Endothelial cell of umbilical vein (primary cell): ENCODE measurements around the gene RIMBP2. TPM values are rescaled to one million over a fixed set of nuclear protein-coding genes. Genes with fewer than 3 reads are reported as not detected.

Experiments used
- BruUV-seq: library from RNA; stranded (reverse); fragments of 400-500 nt; replicated peaks from 2 replicates; lab custom pipeline; 2021; lab: Mats Ljungman, UMichigan
- CTCF ChIA-PET: fragments of 300-600, 350-600 bp; sonication (Branson Sonifier 250); formaldehyde crosslinking; loops from one replicate; lab custom pipeline; 2021; ENCODE audit warnings: antibody characterized with exemption, inconsistent platforms; lab: Charles Lee
- POLR2A ChIA-PET: fragments of 300-600, 350-600 bp; sonication (Branson Sonifier 250); formaldehyde crosslinking; loops from one replicate; lab custom pipeline; 2021; ENCODE audit warnings: antibody characterized with exemption, inconsistent platforms; lab: Charles Lee
- DNase-seq: peaks from one replicate; pipeline ENCODE4 v3.0.0-alpha.2; 2011; ENCODE audit warnings: low read depth, low spot score
- FAIRE-seq: peaks from 2 replicates; lab custom pipeline; 2011; peaks lifted over from hg19 to GRCh38; lab: Jason Lieb, UNC
- H2AFZ ChIP-seq: 2 replicates; pipeline ENCODE4 v1.6.0; 2012; ENCODE audit warnings: low read depth, low read length, control low read depth, inconsistent platforms
- H3K27ac ChIP-seq: 2 replicates; pipeline ENCODE4 v1.5.1; 2011; ENCODE audit warnings: low read depth, mild to moderate bottlenecking, control low read depth, low read length, moderate library complexity; ENCODE audit not compliant: insufficient read depth
- H3K27me3 ChIP-seq, 2 experiments: 2 replicates each; pipeline versions ENCODE4 v1.6.0 to v1.6.1; 2011; ENCODE audit warnings: low read length in 2 of 2, mixed read lengths in 1 of 2; ENCODE audit not compliant: control insufficient read depth in 2 of 2, insufficient read depth in 2 of 2
- H3K36me3 ChIP-seq, 2 experiments: 2 replicates in 1 of 2; 3 replicates in 1 of 2; pipeline ENCODE4 v1.5.1; 2011; ENCODE audit warnings: low read length in 2 of 2, mild to moderate bottlenecking in 1 of 2, moderate library complexity in 1 of 2; ENCODE audit not compliant: control insufficient read depth in 2 of 2, insufficient read depth in 2 of 2; ENCODE audit errors: extremely low read depth in 1 of 2
- H3K4me1 ChIP-seq: 3 replicates; pipeline ENCODE4 v1.5.1; 2011; ENCODE audit warnings: mild to moderate bottlenecking, low read length; ENCODE audit not compliant: control insufficient read depth, insufficient read depth; ENCODE audit errors: extremely low read depth
- H3K4me2 ChIP-seq: 2 replicates; pipeline ENCODE4 v1.6.1; 2011; ENCODE audit warnings: low read length, control low read depth, mixed read lengths; ENCODE audit not compliant: insufficient read depth
- H3K4me3 ChIP-seq, 3 experiments: fragments of 200-600 bp in 1 of 3; sonication (generic), shearing (Covaris generic) in 1 of 3; replicated peaks in 1 of 3; 2 replicates each; pipeline ENCODE4 v1.5.1; 2011 to 2016; ENCODE audit warnings: control low read depth in 3 of 3, low read length in 3 of 3, mild to moderate bottlenecking in 2 of 3, inconsistent platforms in 1 of 3, low read depth in 1 of 3, moderate library complexity in 1 of 3; ENCODE audit not compliant: insufficient read depth in 1 of 3
- H3K79me2 ChIP-seq: 2 replicates; pipeline ENCODE4 v1.6.0; 2012; ENCODE audit warnings: low read length, inconsistent platforms; ENCODE audit not compliant: control insufficient read depth, insufficient read depth
- H3K9ac ChIP-seq: replicated peaks from 2 replicates; pipeline ENCODE3; 2011; ENCODE audit warnings: low read length, control low read depth; ENCODE audit not compliant: insufficient read depth; ENCODE audit errors: extremely low read depth
- H3K9me1 ChIP-seq: replicated peaks from 3 replicates; pipeline ENCODE4 v1.6.0; 2011; ENCODE audit warnings: mild to moderate bottlenecking, low read length; ENCODE audit not compliant: control insufficient read depth, insufficient read depth; ENCODE audit errors: extremely low read depth
- H3K9me3 ChIP-seq: replicated peaks from 2 replicates; pipeline ENCODE4 v1.5.1; 2012; ENCODE audit warnings: low read length, inconsistent platforms; ENCODE audit not compliant: control insufficient read depth, insufficient read depth
- H4K20me1 ChIP-seq: replicated peaks from 2 replicates; pipeline ENCODE3; 2011; ENCODE audit warnings: mild to moderate bottlenecking, low read length; ENCODE audit not compliant: control insufficient read depth, insufficient read depth; ENCODE audit errors: extremely low read depth
- FOS ChIP-seq: IDR thresholded peaks from 2 replicates; pipeline ENCODE4 v1.6.1; 2011; ENCODE audit warnings: mild to moderate bottlenecking, low read length, moderate library complexity, borderline replicate concordance; ENCODE audit not compliant: insufficient read depth
- GATA2 ChIP-seq: IDR thresholded peaks from 2 replicates; pipeline ENCODE4 v1.7.0; 2011; ENCODE audit warnings: low read depth, mild to moderate bottlenecking, moderate library complexity, mixed read lengths, low read length; ENCODE audit not compliant: insufficient read length, insufficient read depth
- MYC ChIP-seq: IDR thresholded peaks from one replicate; pipeline ENCODE4 v1.6.1; 2011; ENCODE audit warnings: mild to moderate bottlenecking, low read depth, low read length
- POLR2A ChIP-seq: IDR thresholded peaks from 2 replicates; pipeline ENCODE4 v1.6.1; 2012; ENCODE audit warnings: low read depth, mild to moderate bottlenecking, control low read depth, low read length
- POLR2AphosphoS5 ChIP-seq: IDR thresholded peaks from 2 replicates; pipeline ENCODE4 v1.6.1; 2012; ENCODE audit warnings: low read depth, mild to moderate bottlenecking, control low read depth, low read length, moderate library complexity; ENCODE audit not compliant: insufficient read depth
- dilution Hi-C: fragments of 300-500 bp; cut with MboI; formaldehyde crosslinking; loops from one replicate; pipeline ENCODE4 v1.15.0; 2019; ENCODE audit warnings: low sequenced_read_pairs; ENCODE audit not compliant: extremely low pct_ligation_motif_present
- intact Hi-C: fragments of 100-400 bp; cut with micrococcal nuclease; formaldehyde crosslinking; loops from one replicate; pipeline ENCODE4 v1.10.0; 2022
- polyA plus RNA-seq, 4 experiments: library from polyadenylated mRNA; depleted of rRNA in 3 of 4; stranded (reverse) in 3 of 4; unstranded in 1 of 4; fragments of >200 nt; gene quantifications; 2 replicates each; pipeline versions ENCODE4 v1.2.1 to v1.2.3, GENCODE V29; 2011 to 2012; ENCODE audit warnings: missing spikeins in 1 of 4
- total RNA-seq: library from RNA; stranded (reverse); gene quantifications from 2 replicates; pipeline ENCODE4 v1.2.3, GENCODE V29; 2021
- TF ChIP-seq, protein P1 (sequence below): IDR thresholded peaks from 2 replicates; pipeline ENCODE4 v1.6.1; 2011; ENCODE audit not compliant: insufficient read depth, insufficient read length
- TF ChIP-seq, protein P2 (sequence below), 2 donors: IDR thresholded peaks; 1 replicate in 1 of 2; 2 replicates in 1 of 2; pipeline ENCODE4 v1.5.1; 2011; ENCODE audit warnings: low read length in 2 of 2, mild to moderate bottlenecking in 2 of 2, moderate library complexity in 2 of 2, control low read depth in 1 of 2, inconsistent platforms in 1 of 2, low read depth in 1 of 2; ENCODE audit not compliant: insufficient read depth in 1 of 2; ENCODE audit errors: extremely low read depth in 1 of 2

Gene RIMBP2
- total and polyA plus RNA-seq, 2 donors (not counting 3 experiments of a cell fraction or from before 2014, with no cell fraction given) = 0.04 TPM; not detected in 1

DNA sequence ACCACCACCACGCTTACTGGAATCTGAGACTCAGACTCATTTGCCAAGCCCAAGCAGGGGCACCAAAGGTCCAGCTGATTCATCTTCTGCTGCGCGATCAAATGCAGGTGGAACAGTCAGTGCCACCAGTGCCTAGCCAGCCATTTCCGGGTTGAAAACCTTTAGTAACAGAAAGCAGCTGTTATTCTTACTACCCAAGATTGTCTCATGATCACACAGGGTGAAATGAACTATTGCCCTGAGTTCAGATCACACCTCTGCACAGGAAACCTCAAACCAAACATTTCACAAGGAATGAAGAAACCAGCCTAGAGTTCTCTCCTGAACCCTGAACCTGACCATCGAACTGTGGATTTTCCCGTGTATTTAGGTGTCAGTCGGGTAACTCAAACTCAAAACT lies 88.9 kb downstream of the RIMBP2 start:
- ChIA-PET CTCF (no interaction called here), POLR2A (no interaction called here)
- Histone ChIP-seq H3K4me1 (no peaks in the 10 kb centered on the region), H3K4me2 (no peak overlapping the region), H3K36me3 (no peaks in the 10 kb centered on the region), H2AFZ (no peak overlapping the region), H3K9ac (no peak overlapping the region), H3K27me3 (no peaks in the 10 kb centered on the region), H3K79me2 (no peaks in the 10 kb centered on the region), H4K20me1 (no peaks in the 10 kb centered on the region), H3K9me3 (peaks cover 9% of the 10 kb centered on the region), H3K27ac (no peak overlapping the region), H3K4me3 (no peak overlapping the region), H3K9me1 (no peaks in the 10 kb centered on the region)
- FAIRE-seq (no peak), DNase-seq (no peak)
- intact Hi-C loops (no loop called here), dilution Hi-C loops (no loop called here)
- no TSS peak for BruUV-seq
- no peak for TF ChIP-seq FOS
- no peak for TF ChIP-seq MYC
- no peak for TF ChIP-seq POLR2A
- TF ChIP-seq, protein P1, sequence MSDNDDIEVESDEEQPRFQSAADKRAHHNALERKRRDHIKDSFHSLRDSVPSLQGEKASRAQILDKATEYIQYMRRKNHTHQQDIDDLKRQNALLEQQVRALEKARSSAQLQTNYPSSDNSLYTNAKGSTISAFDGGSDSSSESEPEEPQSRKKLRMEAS = no peak
- TF ChIP-seq, protein P2, sequence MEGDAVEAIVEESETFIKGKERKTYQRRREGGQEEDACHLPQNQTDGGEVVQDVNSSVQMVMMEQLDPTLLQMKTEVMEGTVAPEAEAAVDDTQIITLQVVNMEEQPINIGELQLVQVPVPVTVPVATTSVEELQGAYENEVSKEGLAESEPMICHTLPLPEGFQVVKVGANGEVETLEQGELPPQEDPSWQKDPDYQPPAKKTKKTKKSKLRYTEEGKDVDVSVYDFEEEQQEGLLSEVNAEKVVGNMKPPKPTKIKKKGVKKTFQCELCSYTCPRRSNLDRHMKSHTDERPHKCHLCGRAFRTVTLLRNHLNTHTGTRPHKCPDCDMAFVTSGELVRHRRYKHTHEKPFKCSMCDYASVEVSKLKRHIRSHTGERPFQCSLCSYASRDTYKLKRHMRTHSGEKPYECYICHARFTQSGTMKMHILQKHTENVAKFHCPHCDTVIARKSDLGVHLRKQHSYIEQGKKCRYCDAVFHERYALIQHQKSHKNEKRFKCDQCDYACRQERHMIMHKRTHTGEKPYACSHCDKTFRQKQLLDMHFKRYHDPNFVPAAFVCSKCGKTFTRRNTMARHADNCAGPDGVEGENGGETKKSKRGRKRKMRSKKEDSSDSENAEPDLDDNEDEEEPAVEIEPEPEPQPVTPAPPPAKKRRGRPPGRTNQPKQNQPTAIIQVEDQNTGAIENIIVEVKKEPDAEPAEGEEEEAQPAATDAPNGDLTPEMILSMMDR (IDR thresholded peaks at IDR 0.05; ENCODE audit: extremely low read depth in 1 of 2, insufficient read depth in 1 of 2, low read depth in 1 of 2, low read length in 2 of 2) = no peak

DNA sequence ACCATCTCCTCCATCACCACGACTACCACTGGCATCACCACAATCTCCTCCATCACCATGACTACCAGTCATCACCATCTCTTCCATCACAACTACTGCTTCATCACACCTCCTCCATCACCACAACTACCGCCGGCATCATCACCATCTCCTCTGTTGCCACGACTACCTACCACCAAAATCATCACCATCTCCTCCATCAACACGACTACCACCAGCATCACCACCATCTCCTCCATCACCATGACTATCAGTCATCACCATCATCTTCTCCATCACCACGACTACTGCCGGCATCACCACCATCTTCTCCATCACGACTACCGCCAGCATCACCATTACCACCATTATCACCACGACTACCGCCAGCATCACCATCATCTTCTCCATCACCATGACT lies 89.5 kb downstream of the RIMBP2 start:
- H3K4me2 ChIP-seq = no peak overlapping the region
- dilution Hi-C loops = no loop called here
- no peaks in the 10 kb centered on the region for H3K36me3 ChIP-seq
- no peak for FAIRE-seq
- no TSS peak for BruUV-seq
- H3K27ac ChIP-seq = no peak overlapping the region
- H3K79me2 ChIP-seq = no peaks in the 10 kb centered on the region
- peaks cover 10% of the 10 kb centered on the region for H3K9me3 ChIP-seq
- H3K4me1 ChIP-seq = no peaks in the 10 kb centered on the region
- intact Hi-C loops = no loop called here
- H4K20me1 ChIP-seq = no peaks in the 10 kb centered on the region
- no peak overlapping the region for H3K9ac ChIP-seq
- DNase-seq = no peak
- no peaks in the 10 kb centered on the region for H3K27me3 ChIP-seq
- CTCF ChIA-PET = no interaction called here
- H3K9me1 ChIP-seq = no peaks in the 10 kb centered on the region
- POLR2A ChIA-PET = no interaction called here
- H2AFZ ChIP-seq = no peak overlapping the region
- H3K4me3 ChIP-seq = no peak overlapping the region
- TF ChIP-seq POLR2A (no peak), FOS (no peak), GATA2 (no peak), POLR2AphosphoS5 (no peak)
- TF ChIP-seq, protein P1 = no peak
- TF ChIP-seq, protein P2 (IDR thresholded peaks at IDR 0.05; ENCODE audit: extremely low read depth in 1 of 2, insufficient read depth in 1 of 2, low read depth in 1 of 2, low read length in 2 of 2) = no peak
